Endothelial cell of umbilical vein (primary cell): ENCODE data around the gene SV2C.

Experiments used
- CTCF ChIP-seq, 2 donors: IDR thresholded peaks; 1 replicate in 1 of 2; 2 replicates in 1 of 2; pipeline ENCODE4 v1.5.1; 2011; ENCODE audit warnings: low read length in 2 of 2, mild to moderate bottlenecking in 2 of 2, moderate library complexity in 2 of 2, control low read depth in 1 of 2, inconsistent platforms in 1 of 2, low read depth in 1 of 2; ENCODE audit not compliant: insufficient read depth in 1 of 2; ENCODE audit errors: extremely low read depth in 1 of 2
- GATA2 ChIP-seq: IDR thresholded peaks from 2 replicates; pipeline ENCODE4 v1.7.0; 2011; ENCODE audit warnings: low read depth, mild to moderate bottlenecking, moderate library complexity, mixed read lengths, low read length; ENCODE audit not compliant: insufficient read length, insufficient read depth
- JUN ChIP-seq: IDR thresholded peaks from 2 replicates; pipeline ENCODE4 v1.6.1; 2011; ENCODE audit warnings: borderline replicate concordance, low read depth; ENCODE audit not compliant: insufficient read length, insufficient read depth

- TF ChIP-seq CTCF (IDR thresholded peaks at IDR 0.05; ENCODE audit: extremely low read depth in 1 of 2, insufficient read depth in 1 of 2, low read depth in 1 of 2, low read length in 2 of 2) (no peak), GATA2 (no peak), JUN (no peak)
Measured at GRCh38 chr5:76165029-76165428, 81.8 kb downstream of the SV2C start.
